K562 (cell line): ENCODE data around the gene PEX10. TPM values are rescaled to one million over a fixed set of nuclear protein-coding genes. Genes with fewer than 3 reads are reported as not detected.

Experiments used
- ADNP ChIP-seq: fragments of 200-800 bp; sonication (Bioruptor generic); IDR thresholded peaks from 2 replicates; pipeline ENCODE4 v1.6.1; 2016; ENCODE audit warnings: missing genetic modification characterization, missing compliant biosample characterization
- DNMT1 ChIP-seq: fragments of 450-650 bp; IDR thresholded peaks from 2 replicates; pipeline ENCODE4 v1.6.1; 2016; ENCODE audit warnings: antibody characterized with exemption, mild to moderate bottlenecking
- GTF2E2 ChIP-seq: fragments of 200-800 bp; sonication (Bioruptor generic); IDR thresholded peaks from 2 replicates; pipeline ENCODE4 v1.6.1; 2016; ENCODE audit warnings: missing genetic modification characterization, missing compliant biosample characterization
- HNRNPL ChIP-seq: fragments of 200-400 bp; formaldehyde crosslinking; IDR thresholded peaks from 2 replicates; pipeline ENCODE4 v1.6.1; 2017; ENCODE audit warnings: low read depth, mild to moderate bottlenecking, low read length
- IFI16 ChIP-seq: fragments of 250-450 bp; sonication (Bioruptor Pico); IDR thresholded peaks from 2 replicates; pipeline ENCODE4 v2.1.2; 2022; ENCODE audit warnings: mild to moderate bottlenecking, inconsistent platforms
- RBFOX2 ChIP-seq: fragments of 200-400 bp; formaldehyde crosslinking; IDR thresholded peaks from 2 replicates; pipeline ENCODE4 v1.6.1; 2017; ENCODE audit warnings: low read depth, mild to moderate bottlenecking, low read length, moderate library complexity
- RBM25 ChIP-seq: fragments of 200-400 bp; formaldehyde crosslinking; IDR thresholded peaks from 2 replicates; pipeline ENCODE4 v1.6.1; 2018; ENCODE audit warnings: low read length, low read depth, moderate library complexity; ENCODE audit not compliant: severe bottlenecking
- RFX7 ChIP-seq: fragments of 250-450 bp; sonication (Bioruptor Pico); IDR thresholded peaks from 2 replicates; pipeline ENCODE4 v1.5.1; 2021; ENCODE audit warnings: mild to moderate bottlenecking
- SAFB2 ChIP-seq: fragments of 200-400 bp; formaldehyde crosslinking; IDR thresholded peaks from 2 replicates; pipeline ENCODE4 v1.6.1; 2018; ENCODE audit warnings: borderline replicate concordance, low read length, low read depth, moderate library complexity; ENCODE audit not compliant: severe bottlenecking
- TAF15 ChIP-seq: fragments of 200-400 bp; formaldehyde crosslinking; IDR thresholded peaks from 2 replicates; pipeline ENCODE4 v1.6.1; 2017; ENCODE audit warnings: mild to moderate bottlenecking, low read depth, low read length, moderate library complexity
- ZBTB8A ChIP-seq: fragments of 450-650 bp; IDR thresholded peaks from 2 replicates; pipeline ENCODE4 v1.6.1; 2018; ENCODE audit warnings: mild to moderate bottlenecking, moderate library complexity; ENCODE audit not compliant: partially characterized antibody
- ZC3H4 ChIP-seq: sonication (generic); formaldehyde crosslinking; IDR thresholded peaks from 2 replicates; pipeline ENCODE4 v1.9.0; 2021; ENCODE audit warnings: missing genetic modification reagents, borderline replicate concordance
- ZNF696 ChIP-seq: fragments of 250-450 bp; sonication (Bioruptor Pico); conservative IDR thresholded peaks from 2 replicates; pipeline ENCODE4 v1.4.0; 2020; ENCODE audit warnings: mild to moderate bottlenecking, moderate library complexity
- ZNF75A ChIP-seq: fragments of 450-650 bp; formaldehyde crosslinking; IDR thresholded peaks from 2 replicates; pipeline ENCODE4 v1.4.0; 2020; ENCODE audit warnings: mild to moderate bottlenecking
- polyA plus RNA-seq, 8 experiments: library from polyadenylated mRNA; depleted of rRNA in 4 of 8; stranded (reverse) in 5 of 8; unstranded in 3 of 8; fragments of >200 nt; fragmentation: Nextera tagmentation in 2 of 8; fragmentation: Illumina TruSeq in 1 of 8; extraction: Ambion mirVana in 2 of 8; extraction: Trizol in 1 of 8; gene quantifications; 2 replicates each; pipeline versions ENCODE4 v1.2.1 to v1.2.3, GENCODE V29; 2011 to 2014; ENCODE audit warnings: inconsistent platforms in 1 of 8, missing spikeins in 1 of 8
- total RNA-seq, 7 experiments: library from RNA; depleted of rRNA in 6 of 7; stranded (reverse); fragments of >200 nt in 6 of 7; fragmentation: Illumina TruSeq in 2 of 7; extraction: Trizol in 2 of 7; gene quantifications; 2 replicates each; pipeline versions ENCODE4 v1.2.1 to v1.2.3, GENCODE V29; 2011 to 2021; ENCODE audit warnings: low replicate concordance in 1 of 7
- TF ChIP-seq, protein P1 (sequence below): fragments of 250-450 bp; sonication (Bioruptor Pico); IDR thresholded peaks from 2 replicates; pipeline ENCODE4 v1.4.0; 2020
- TF ChIP-seq, protein P2 (sequence below): sonication (generic); formaldehyde crosslinking; IDR thresholded peaks from 2 replicates; pipeline ENCODE4 v1.8.1; 2023; ENCODE audit warnings: mild to moderate bottlenecking, missing genetic modification reagents
- TF ChIP-seq, protein P3 (sequence below): conservative IDR thresholded peaks from 2 replicates; pipeline ENCODE4 v1.6.1; 2011; ENCODE audit warnings: low read depth, mild to moderate bottlenecking, low read length; ENCODE audit not compliant: control insufficient read depth

Gene PEX10
- total and polyA plus RNA-seq, 9 of the 15 experiments (the other 6 are each of a cell fraction or from before 2014, with no cell fraction given), result 0.03 to 26.2 (median 8.7) TPM

DNA sequence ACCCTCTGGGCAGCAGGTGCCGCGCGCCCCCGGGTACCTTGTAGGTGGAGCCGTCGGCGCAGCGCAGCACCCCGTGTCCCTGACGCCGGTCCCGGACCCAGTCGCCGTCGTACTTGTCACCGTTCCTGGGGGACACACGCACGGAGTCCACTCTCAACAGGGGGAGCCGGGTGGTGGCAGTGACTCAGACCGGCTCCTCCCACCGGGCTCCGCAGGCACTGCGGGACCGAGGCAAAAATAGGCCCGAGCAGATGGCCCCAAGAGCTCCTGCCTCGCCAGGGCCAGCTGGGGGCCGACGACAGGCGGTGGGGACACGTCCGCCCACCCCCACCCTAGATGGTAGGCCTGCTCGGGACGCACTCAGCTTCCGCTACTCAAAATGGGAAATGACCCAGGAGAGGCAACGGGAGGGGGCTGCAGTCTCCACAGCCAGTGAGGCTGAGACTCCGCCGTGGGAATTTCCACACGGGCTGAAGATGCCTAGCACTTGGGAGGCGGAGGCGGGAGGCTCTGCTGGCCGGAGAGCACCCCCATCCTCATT lies 27.4 kb downstream of the PEX10 start (continued):
- TF ChIP-seq, protein P1, sequence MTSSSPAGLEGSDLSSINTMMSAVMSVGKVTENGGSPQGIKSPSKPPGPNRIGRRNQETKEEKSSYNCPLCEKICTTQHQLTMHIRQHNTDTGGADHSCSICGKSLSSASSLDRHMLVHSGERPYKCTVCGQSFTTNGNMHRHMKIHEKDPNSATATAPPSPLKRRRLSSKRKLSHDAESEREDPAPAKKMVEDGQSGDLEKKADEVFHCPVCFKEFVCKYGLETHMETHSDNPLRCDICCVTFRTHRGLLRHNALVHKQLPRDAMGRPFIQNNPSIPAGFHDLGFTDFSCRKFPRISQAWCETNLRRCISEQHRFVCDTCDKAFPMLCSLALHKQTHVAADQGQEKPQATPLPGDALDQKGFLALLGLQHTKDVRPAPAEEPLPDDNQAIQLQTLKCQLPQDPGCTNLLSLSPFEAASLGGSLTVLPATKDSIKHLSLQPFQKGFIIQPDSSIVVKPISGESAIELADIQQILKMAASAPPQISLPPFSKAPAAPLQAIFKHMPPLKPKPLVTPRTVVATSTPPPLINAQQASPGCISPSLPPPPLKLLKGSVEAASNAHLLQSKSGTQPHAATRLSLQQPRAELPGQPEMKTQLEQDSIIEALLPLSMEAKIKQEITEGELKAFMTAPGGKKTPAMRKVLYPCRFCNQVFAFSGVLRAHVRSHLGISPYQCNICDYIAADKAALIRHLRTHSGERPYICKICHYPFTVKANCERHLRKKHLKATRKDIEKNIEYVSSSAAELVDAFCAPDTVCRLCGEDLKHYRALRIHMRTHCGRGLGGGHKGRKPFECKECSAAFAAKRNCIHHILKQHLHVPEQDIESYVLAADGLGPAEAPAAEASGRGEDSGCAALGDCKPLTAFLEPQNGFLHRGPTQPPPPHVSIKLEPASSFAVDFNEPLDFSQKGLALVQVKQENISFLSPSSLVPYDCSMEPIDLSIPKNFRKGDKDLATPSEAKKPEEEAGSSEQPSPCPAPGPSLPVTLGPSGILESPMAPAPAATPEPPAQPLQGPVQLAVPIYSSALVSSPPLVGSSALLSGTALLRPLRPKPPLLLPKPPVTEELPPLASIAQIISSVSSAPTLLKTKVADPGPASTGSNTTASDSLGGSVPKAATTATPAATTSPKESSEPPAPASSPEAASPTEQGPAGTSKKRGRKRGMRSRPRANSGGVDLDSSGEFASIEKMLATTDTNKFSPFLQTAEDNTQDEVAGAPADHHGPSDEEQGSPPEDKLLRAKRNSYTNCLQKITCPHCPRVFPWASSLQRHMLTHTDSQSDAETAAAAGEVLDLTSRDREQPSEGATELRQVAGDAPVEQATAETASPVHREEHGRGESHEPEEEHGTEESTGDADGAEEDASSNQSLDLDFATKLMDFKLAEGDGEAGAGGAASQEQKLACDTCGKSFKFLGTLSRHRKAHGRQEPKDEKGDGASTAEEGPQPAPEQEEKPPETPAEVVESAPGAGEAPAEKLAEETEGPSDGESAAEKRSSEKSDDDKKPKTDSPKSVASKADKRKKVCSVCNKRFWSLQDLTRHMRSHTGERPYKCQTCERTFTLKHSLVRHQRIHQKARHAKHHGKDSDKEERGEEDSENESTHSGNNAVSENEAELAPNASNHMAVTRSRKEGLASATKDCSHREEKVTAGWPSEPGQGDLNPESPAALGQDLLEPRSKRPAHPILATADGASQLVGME (CRISPR knock-in tag), result no peak
- no peak for TF ChIP-seq ZC3H4 (CRISPR knock-in tag)
- TF ChIP-seq RBFOX2, result peak; percentile 25; the same call in 1 of the 2 replicates
- no peak for TF ChIP-seq IFI16 (CRISPR knock-in tag)
- no peak for TF ChIP-seq GTF2E2
- no peak for TF ChIP-seq RBM25
- TF ChIP-seq TAF15, result no peak
- TF ChIP-seq, protein P2, sequence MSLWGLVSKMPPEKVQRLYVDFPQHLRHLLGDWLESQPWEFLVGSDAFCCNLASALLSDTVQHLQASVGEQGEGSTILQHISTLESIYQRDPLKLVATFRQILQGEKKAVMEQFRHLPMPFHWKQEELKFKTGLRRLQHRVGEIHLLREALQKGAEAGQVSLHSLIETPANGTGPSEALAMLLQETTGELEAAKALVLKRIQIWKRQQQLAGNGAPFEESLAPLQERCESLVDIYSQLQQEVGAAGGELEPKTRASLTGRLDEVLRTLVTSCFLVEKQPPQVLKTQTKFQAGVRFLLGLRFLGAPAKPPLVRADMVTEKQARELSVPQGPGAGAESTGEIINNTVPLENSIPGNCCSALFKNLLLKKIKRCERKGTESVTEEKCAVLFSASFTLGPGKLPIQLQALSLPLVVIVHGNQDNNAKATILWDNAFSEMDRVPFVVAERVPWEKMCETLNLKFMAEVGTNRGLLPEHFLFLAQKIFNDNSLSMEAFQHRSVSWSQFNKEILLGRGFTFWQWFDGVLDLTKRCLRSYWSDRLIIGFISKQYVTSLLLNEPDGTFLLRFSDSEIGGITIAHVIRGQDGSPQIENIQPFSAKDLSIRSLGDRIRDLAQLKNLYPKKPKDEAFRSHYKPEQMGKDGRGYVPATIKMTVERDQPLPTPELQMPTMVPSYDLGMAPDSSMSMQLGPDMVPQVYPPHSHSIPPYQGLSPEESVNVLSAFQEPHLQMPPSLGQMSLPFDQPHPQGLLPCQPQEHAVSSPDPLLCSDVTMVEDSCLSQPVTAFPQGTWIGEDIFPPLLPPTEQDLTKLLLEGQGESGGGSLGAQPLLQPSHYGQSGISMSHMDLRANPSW (CRISPR knock-in tag), result no peak
- no peak for TF ChIP-seq ZNF75A (CRISPR knock-in tag)
- TF ChIP-seq HNRNPL, result 0 out of 2 replicates have a peak, but pooled peaks have one; percentile 47
- no peak for TF ChIP-seq SAFB2
- TF ChIP-seq, protein P3, sequence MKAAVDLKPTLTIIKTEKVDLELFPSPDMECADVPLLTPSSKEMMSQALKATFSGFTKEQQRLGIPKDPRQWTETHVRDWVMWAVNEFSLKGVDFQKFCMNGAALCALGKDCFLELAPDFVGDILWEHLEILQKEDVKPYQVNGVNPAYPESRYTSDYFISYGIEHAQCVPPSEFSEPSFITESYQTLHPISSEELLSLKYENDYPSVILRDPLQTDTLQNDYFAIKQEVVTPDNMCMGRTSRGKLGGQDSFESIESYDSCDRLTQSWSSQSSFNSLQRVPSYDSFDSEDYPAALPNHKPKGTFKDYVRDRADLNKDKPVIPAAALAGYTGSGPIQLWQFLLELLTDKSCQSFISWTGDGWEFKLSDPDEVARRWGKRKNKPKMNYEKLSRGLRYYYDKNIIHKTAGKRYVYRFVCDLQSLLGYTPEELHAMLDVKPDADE, result 0 out of 2 replicates have a peak, but pooled peaks have one; percentile 41
- TF ChIP-seq DNMT1, result no peak
- no peak for TF ChIP-seq ZBTB8A
- TF ChIP-seq ZNF696 (CRISPR knock-in tag), result no peak
- TF ChIP-seq ADNP, result no peak
- TF ChIP-seq RFX7, result no peak
